A549 treated with CORT108297 at 1 μM for 4 hours (cell line): ENCODE data around the gene RANBP6. TPM values are rescaled to one million over a fixed set of nuclear protein-coding genes. Genes with fewer than 3 reads are reported as not detected.

Source experiments
- total RNA-seq: library from RNA; stranded (reverse); fragments of 200-300 nt; extraction: Qiagen RNA extraction; gene quantifications from 5 replicates; pipeline ENCODE4 v1.2.3, GENCODE V29; 2022

The RANBP6 gene
- total RNA-seq: 12.4 to 16.9 TPM (median 14.6 TPM) in 5 replicates

GRCh38 chr9:6015278-6016157 lies at the start of gene RANBP6:
RANBP6 (minus strand) TSS chr9:6015624; CDS start chr9:6015607, 17 bp downstream.

Other genes with a start within 250 kb of the RANBP6 start
- 19.2 to 21.2 TPM (median 20.0 TPM) in 5 replicates for gene ERMP1, start 182.5 kb downstream of the RANBP6 start, total RNA-seq
- not detected in 5 replicates for gene MLANA, start 124.7 kb downstream of the RANBP6 start, total RNA-seq
- gene IL33, start 200.2 kb upstream of the RANBP6 start, total RNA-seq: 0.46 to 0.93 TPM (median 0.58 TPM) in 5 replicates